Activated T-cell treated with anti-CD3 and anti-CD28 coated beads, Interleukin-2, amount 50 U/mL, for 4 hours (primary cell): Measurements from ENCODE around the gene SMARCC2. TPM values are rescaled to one million over a fixed set of nuclear protein-coding genes. Genes with fewer than 3 reads are reported as not detected.
"Not testable (repeated sequence)": the region's sequence is repeated elsewhere in the genome, so short reads cannot be mapped to it uniquely, and the experiment has no call there.

Source experiments
- ATAC-seq, 2 donors: fragments of 200-7000 bp; cut with Tn5 transposase; one replicate each; pipeline ENCODE4 v1.10.0; 2021
- DNase-seq: peaks from one replicate; pipeline ENCODE4 v3.0.0-alpha.2; 2020
- H3K27me3 Mint-ChIP-seq: one replicate; pipeline ENCODE4 v1.8.0; 2021; ENCODE audit warnings: low read depth, mixed read lengths
- H3K36me3 Mint-ChIP-seq: one replicate; pipeline ENCODE4 v1.8.0; 2022; ENCODE audit warnings: mixed read lengths; ENCODE audit not compliant: insufficient read depth
- H3K4me1 Mint-ChIP-seq: one replicate; pipeline ENCODE4 v1.8.0; 2021; ENCODE audit warnings: low read depth, mixed read lengths
- H3K4me3 Mint-ChIP-seq: one replicate; pipeline ENCODE4 v1.8.0; 2021; ENCODE audit warnings: mild to moderate bottlenecking, moderate library complexity, mixed read lengths
- H3K9me3 Mint-ChIP-seq: one replicate; pipeline ENCODE4 v1.8.0; 2021; ENCODE audit warnings: mixed read lengths
- total RNA-seq, 3 donors: library from RNA; stranded (reverse); gene quantifications; one replicate each; pipeline ENCODE4 v1.2.1, GENCODE V29; 2021

SMARCC2 gene
- total RNA-seq, 3 donors from 2014 or later = 85.7 to 92.9 (median 86.4) TPM

DNA sequence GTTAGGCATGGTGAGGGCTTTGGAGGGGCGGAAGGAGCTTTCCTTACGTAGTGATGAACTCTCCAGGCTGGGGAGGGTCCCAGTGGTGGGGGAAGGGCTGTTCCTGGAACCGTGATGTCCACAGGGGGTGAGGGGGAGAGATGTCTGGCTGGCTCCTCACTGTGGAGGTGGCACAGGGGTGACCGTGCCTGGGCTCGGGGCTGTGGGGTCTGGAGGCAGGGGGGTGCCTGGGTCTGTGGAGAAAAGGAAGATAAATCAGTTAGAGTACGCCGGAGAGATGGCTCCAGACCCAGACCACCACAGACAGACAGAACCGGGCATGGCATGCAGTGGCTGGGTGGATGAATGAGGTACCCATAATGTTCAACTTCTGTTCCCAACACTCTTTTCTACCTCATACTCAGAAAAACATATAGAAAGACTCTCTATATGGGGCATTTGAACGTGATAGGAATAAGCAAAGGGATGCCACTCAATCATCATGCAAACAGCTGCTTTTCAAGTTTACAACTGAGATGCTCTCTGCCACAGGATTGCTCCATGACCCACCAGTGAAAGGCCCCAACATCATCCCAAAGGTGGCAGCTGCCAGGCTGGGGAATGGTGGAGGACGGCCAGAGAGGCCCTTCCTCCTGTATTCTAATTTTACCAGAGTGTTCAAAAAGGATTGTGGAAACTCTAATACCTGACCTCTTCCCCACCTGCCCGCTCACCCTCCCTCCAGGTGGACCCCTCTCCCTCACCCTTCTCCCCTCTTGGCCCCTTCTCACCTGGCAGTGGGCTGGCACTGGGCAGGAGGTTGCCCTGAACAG, 25.5 kb downstream of the SMARCC2 start:
- Mint-ChIP-seq H3K27me3 (no peaks in the 10 kb centered on the region), H3K9me3 (no peaks in the 10 kb centered on the region), H3K36me3 (peaks cover 46% of the 10 kb centered on the region), H3K4me1 (peaks cover 28% of the 10 kb centered on the region), H3K4me3 (no peak overlapping the region)
- DNase-seq (no peak), ATAC-seq (no peak)

DNA sequence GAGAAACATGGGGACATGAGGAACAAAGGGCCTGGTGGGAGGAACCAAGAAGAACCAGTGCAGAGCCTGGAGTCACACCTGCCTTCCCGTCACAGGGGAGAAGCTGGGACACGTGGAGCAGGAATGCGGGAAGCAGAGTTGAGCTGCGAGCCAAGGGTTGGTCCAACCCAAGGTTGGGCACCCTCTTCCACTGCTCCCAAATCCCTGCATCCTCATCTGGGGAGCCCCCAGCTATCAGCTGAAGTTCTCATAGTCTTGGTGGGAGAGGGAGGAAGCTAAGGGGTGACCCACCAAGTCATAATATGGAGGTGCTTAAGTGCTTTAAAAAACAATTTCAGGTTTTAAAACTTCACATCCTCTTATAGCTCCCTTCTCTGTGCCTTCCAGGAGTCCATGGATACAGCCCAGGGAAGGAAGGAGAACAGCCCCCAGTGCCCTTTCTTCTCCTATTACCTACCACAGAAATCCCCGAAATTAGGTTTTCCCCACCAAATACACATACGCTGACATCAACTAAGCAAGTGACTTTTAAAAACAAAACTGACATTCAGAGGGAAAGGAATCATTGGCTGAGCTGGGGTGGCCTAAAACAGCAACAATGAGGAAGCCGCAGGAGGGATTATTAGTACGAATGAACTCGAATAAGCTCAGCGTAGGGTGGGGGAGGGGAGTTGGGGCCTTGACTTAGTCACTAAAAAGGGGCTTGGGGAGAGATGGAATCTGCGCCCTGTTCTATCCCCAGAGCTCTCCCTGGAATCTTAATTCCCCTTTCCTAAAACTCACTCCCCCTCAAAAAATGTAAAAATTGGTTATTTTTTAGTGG, 26.6 kb downstream of the SMARCC2 start:
- Mint-ChIP-seq H3K4me3 (no peak overlapping the region), H3K27me3 (no peaks in the 10 kb centered on the region)

DNA sequence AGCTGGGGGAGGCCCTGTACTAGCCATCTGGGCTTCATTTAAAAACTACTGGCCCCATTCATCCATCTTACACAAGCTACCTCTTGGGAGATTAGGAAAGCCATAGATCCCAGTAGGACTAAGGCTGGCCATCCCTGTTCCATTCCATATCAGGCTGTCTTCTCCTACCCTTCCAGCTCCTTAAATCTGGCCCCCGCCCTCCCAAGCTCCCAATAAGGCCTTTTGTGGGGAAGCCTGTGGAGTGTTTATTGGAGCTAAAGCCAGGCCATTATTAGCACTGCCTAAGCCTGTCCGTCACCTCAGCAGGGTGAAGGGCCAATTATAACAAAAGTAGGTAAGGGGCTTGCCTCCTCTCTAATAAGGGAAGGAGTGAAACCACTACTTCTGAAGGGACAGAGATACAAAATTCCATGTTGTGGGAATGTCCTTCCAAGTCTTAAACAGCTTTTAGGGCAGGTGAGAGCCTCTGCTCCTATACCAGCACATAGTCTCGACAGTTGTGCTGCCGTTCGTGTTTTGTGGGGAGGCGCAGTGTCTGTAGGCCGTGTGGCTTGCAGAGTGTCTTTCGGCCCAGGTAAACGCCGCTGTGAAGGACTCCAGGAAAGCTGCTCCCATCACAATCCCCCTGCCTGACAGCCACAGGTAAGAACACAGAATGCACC, 27.5 kb downstream of the SMARCC2 start:
- peaks cover 38% of the 10 kb centered on the region for H3K36me3 Mint-ChIP-seq
- peaks cover 35% of the 10 kb centered on the region for H3K4me1 Mint-ChIP-seq
- H3K4me3 Mint-ChIP-seq = peak overlapping the region; percentile 95
- DNase-seq = no peak
- no peaks in the 10 kb centered on the region for H3K9me3 Mint-ChIP-seq
- no peaks in the 10 kb centered on the region for H3K27me3 Mint-ChIP-seq
- no peak for ATAC-seq

More for the DNA sequence above, 26.6 kb downstream of the SMARCC2 start:
- DNase-seq (no peak), ATAC-seq (no peak)
- peaks cover 28% of the 10 kb centered on the region for H3K4me1 Mint-ChIP-seq
- H3K36me3 Mint-ChIP-seq = peaks cover 42% of the 10 kb centered on the region
- H3K9me3 Mint-ChIP-seq = no peaks in the 10 kb centered on the region

DNA sequence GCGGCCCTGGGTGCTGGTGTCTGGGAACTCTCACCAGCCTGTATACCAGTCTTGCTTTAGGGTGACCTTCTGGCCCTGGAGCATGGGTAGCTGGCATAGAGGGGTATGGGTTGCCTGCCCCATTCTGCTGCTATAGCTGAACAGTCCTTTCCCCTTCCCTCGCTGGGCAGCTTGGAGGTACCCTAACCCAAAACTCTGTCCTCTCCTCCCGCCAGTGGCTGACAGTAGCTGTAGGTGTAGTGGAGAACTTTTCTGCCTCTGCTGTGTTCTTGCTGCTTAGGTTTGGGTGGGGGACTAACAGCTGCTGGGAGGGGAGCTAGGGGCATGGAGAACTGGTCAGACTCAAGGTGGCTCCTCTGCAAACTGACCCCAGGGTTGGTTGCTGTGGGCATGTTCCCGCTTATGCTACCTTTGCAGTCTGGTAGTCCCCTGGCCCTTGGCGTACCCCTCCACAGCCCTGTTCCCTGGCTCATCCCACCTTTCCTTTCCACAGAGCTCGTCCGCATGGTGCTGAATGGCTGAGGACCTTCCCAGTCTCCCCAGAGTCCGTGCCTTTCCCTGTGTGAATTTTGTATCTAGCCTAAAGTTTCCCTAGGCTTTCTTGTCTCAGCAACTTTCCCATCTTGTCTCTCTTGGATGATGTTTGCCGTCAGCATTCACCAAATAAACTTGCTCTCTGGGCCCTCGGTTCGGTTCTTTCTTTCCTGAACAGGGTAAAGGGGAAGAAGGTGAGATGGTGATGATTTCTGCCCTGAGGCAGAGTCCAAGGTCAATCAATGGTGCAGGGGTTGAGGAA, 28.2 kb downstream of the SMARCC2 start:
- peaks cover 38% of the 10 kb centered on the region for H3K36me3 Mint-ChIP-seq
- ATAC-seq (no peak), DNase-seq (no peak)
- peaks cover 35% of the 10 kb centered on the region for H3K4me1 Mint-ChIP-seq
- no peaks in the 10 kb centered on the region for H3K9me3 Mint-ChIP-seq
- peak overlapping the region; percentile 95 for H3K4me3 Mint-ChIP-seq
- H3K27me3 Mint-ChIP-seq = no peaks in the 10 kb centered on the region

DNA sequence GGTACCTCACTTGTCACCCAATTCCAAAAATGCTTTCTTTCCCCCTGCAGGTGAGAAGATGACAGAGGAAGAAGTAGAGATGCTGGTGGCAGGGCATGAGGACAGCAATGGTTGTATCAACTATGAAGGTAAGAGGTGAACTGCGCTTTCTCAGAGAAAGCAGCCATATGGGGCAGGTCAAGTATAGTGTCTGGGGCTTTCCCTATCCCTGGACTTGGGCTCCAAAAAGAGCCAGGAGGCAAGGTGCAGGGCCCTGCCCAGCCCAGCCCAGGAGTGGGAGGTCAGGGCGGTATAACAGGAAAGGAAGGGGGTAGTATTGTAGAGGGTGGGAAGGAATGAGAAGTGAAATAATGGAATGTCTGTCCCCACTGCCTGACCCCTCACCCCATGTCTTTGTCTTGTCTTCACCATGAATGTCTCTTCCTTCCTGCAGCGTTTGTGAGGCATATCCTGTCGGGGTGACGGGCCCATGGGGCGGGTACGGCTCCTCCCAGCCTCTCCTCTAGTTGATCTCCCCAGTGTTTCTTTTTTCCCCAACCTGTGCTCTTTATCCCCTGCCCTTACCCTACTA, 29.0 kb downstream of the SMARCC2 start:
- Mint-ChIP-seq H3K4me1 (peaks cover 35% of the 10 kb centered on the region), H3K27me3 (no peaks in the 10 kb centered on the region), H3K36me3 (peaks cover 39% of the 10 kb centered on the region), H3K9me3 (no peaks in the 10 kb centered on the region), H3K4me3 (peak overlapping the region; percentile 95)
- DNase-seq = peak; percentile 58
- ATAC-seq = peak; percentile 47 to 52

DNA sequence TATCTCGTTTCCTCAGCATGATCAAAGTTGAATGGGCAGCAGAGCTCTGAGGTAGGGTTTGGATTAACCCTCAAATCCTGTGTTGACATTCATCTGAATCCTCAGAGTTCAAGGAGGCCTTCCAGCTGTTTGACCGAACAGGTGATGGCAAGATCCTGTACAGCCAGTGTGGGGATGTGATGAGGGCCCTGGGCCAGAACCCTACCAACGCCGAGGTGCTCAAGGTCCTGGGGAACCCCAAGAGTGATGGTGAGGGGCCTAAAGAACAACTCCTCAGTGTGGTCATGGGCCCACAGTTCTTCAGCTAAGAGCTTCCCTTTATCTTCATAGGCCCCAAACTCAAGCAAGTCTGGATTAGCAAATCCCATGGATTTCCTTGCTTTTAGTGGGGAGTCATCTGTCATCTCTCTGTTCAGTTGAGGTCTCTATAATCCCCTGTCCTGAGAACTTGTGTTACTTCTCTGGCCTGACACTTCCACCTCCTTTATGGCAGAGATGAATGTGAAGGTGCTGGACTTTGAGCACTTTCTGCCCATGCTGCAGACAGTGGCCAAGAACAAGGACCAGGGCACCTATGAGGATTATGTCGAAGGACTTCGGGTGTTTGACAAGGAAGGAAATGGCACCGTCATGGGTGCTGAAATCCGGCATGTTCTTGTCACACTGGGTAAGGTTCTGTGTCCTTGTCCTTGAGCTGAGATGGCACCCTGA, 29.6 kb downstream of the SMARCC2 start:
- no peaks in the 10 kb centered on the region for H3K27me3 Mint-ChIP-seq
- no peaks in the 10 kb centered on the region for H3K9me3 Mint-ChIP-seq
- no peak for DNase-seq
- ATAC-seq = no peak
- H3K4me1 Mint-ChIP-seq = peaks cover 35% of the 10 kb centered on the region
- H3K36me3 Mint-ChIP-seq = peaks cover 39% of the 10 kb centered on the region
- peak overlapping the region; percentile 95 for H3K4me3 Mint-ChIP-seq

DNA sequence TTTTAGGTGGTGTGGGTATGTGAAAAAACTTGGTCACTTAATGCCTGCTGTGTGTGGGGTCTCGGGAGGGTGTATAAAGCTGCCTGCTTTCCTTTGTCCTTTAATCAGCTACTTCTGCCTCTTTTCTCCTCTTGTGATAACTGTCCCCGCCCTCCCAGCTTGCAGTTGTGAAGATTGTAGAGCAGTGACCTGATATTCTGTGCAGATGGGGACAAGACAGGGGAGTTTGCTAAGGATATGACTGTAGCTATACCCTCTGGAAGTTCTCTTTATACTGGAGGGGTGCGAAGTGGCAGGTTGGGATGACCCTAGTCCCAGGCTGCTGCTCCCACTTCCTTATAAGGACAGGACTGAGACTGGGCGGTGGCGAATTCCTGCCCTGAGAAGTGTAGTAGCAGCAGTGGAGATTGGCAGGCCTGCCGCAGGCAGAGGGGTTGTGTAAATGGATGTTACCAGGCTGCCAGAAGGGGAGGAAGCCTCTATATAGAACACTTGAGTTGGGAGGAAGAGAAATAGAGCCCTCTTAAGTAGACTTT, 30.3 kb downstream of the SMARCC2 start:
- Mint-ChIP-seq H3K36me3 (peaks cover 33% of the 10 kb centered on the region), H3K4me1 (peaks cover 35% of the 10 kb centered on the region), H3K9me3 (no peaks in the 10 kb centered on the region), H3K27me3 (no peaks in the 10 kb centered on the region), H3K4me3 (peak overlapping the region; percentile 95)
- DNase-seq (no peak), ATAC-seq (peak in 1 of 2 donors; percentile 3)

DNA sequence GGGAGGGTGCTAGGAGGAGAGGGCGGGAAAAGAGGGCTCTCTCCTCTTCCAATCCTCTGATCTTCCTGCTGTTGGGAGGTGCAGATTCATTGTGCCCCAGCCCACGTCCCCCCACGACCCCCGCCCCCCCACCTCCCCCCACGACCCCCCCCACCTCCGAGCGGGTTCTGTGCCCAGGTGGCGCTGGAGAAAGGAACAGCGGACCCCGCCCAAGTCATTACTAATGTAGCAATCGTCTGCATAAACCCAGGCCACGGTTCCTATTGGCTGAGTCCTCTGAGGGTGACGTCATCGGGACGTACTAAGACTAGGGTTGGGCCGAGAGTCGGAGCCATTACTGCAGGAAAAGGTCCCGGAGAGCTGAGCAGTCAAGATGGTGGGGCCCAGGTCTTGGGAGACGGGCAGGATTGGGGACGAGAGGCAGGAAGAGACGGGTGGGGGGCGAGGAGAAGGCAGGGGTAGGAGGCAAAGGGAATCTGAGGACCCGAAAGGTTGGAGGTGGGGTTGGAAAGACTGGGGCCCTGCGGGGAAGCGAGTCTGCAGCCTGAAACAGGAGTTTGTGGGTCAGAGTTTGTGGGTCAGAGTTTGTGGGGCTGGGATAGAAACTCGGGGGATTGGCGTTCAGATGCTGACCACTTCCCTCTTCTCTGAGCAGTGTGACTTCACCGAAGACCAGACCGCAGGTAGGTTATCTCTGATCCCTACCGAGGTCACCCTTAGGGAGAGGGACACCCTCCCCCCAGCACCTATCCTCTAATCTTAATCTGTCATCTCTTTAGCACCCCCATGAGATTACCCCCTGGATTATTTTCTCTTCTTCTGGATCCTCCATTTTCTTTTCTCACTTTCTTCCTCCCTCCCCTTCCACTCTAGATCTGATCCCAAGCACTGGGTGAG, 31.0 kb downstream of the SMARCC2 start, which contains the start of gene MYL6:
Gene MYL6 (plus strand): TSS at position 331 of the 897 bp plus-strand sequence. CDS start 43 bp downstream, at position 374.
- H3K9me3 Mint-ChIP-seq = no peaks in the 10 kb centered on the region
- ATAC-seq = peak; percentile 88 to 89
- peak within 1 kb of the TSS; percentile 95 for H3K4me3 Mint-ChIP-seq
- peaks cover 35% of the 10 kb centered on the region for H3K4me1 Mint-ChIP-seq
- H3K36me3 Mint-ChIP-seq = peaks cover 28% of the 10 kb centered on the region
- H3K27me3 Mint-ChIP-seq = no peaks in the 10 kb centered on the region
- peak; percentile 85 for DNase-seq

DNA sequence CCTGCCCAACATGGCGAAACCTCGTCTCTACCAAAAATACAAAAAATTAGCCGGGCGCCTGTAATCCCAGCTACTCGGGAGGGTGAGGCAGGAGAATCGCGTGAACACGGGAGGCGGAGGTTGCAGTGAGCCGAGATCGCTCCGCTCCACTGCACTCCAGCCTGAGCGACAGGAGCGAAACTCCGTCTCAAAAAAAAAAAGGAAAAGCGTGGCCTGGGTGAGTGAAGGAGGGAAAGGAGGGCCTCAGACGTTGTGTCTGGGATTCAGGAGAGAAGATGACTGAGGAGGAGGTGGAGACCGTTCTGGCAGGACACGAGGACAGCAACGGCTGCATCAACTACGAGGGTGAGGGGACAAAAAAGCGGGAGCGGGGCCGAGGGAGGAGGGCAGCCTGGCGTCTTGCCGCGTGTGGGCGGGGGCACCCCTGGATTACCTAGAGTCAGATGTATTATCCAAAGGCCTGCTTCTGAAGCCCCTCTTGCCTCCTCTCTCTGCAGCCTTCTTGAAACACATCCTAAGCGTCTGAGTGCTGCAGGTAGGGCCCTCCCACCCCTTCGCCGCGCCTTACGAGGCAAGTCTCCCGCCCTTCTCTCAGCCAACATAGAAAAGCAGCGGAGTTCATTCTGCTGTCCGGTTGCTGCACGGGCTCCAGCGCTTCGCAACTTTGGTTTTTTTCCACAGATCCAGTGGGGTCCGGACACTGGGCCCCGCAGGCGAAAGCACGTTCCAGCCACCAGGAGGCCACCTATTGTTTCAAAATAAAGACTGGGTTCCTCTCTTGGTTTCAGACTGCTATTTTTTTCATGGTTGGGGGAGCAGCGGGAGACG, 31.9 kb downstream of the SMARCC2 start:
- H3K36me3 Mint-ChIP-seq = peaks cover 25% of the 10 kb centered on the region
- ATAC-seq (peak; percentile 41 to 47), DNase-seq (peak; percentile 33)
- peak overlapping the region; percentile 95 for H3K4me3 Mint-ChIP-seq
- no peaks in the 10 kb centered on the region for H3K27me3 Mint-ChIP-seq
- peaks cover 42% of the 10 kb centered on the region for H3K4me1 Mint-ChIP-seq
- no peaks in the 10 kb centered on the region for H3K9me3 Mint-ChIP-seq

DNA sequence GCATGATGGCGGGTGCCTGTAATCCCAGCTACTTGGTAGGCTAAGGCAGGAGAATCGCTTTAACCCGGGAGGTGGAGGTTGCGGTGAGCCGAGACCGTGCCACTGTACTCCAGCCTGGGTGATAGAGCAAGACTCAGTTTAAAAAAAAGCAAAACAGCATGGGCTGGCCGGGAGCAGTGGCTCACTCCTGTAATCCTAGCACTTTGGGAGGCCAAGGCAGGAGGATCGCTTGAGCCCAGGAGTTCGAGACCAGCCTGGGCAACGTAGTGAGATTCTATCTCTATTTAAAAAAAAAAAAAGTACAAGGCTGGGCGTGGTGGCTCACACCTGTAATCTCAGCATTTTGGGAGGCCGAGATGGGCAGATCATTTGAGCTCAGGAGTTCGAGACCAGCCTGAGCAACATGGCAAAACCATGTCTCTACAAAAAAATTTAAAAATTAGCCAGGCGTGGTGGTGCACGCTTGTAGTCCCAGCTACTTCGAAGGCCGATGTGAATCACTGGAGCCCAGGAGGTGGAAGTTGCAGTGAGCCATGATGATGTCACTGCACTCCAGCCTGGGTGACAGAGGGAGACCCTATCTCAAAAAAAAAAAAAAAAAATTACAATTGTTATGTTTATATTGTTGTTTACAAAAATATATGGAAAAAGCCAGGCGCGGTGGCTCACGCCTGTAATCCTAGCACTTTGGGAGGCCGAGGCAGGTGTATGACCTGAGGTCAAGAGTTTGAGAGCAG, 32.7 kb downstream of the SMARCC2 start:
- ATAC-seq, H3K27me3 Mint-ChIP-seq, DNase-seq, H3K9me3 Mint-ChIP-seq: not testable (repeated sequence)
- H3K4me3 Mint-ChIP-seq = peak overlapping the region; percentile 95
- H3K4me1 Mint-ChIP-seq = peaks cover 44% of the 10 kb centered on the region
- H3K36me3 Mint-ChIP-seq = peaks cover 24% of the 10 kb centered on the region
